ENCODE results near the gene MINDY2. TPM values are rescaled to one million over a fixed set of nuclear protein-coding genes. Genes with fewer than 3 reads are reported as not detected.
A peak's percentile ranks its signal among the peaks of the same experiment; 100 is the strongest.

MINDY2 gene
- total and polyA plus RNA-seq, 2 of the 8 experiments (the other 6 are each of a cell fraction or from before 2014, with no cell fraction given) = 3.1 to 25.7 TPM

DNA sequence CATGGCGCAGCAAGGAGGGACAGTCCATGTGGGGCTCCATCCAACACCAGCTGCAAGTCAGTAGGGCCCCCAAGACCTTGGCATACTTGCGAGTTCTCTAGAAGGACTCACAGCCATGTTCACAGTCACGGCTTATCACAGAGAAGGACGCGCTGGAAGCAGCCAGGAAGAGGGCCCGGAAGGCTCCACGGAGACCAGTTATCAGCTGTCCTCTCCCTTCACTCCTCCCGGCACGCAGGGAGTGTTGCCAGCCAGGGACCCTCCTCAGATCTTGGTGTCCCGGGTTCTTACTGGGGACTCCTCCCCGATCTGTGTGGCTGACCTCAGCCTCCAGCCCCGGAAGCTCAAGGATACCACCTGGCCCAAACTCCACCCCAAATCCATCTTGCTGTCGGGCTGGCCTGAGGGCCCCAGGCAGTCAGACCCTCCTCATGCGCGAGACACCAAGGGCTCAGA, 94.4 kb downstream of the MINDY2 start:
- Histone ChIP-seq H4K91ac (replicated peaks; ENCODE audit: insufficient read length, low read length) (no peak overlapping the region), H3K56ac (replicated peaks; ENCODE audit: insufficient read length, low read depth, low read length) (no peak overlapping the region), H3K4me2 (ENCODE audit: insufficient read depth in 1 of 2, low read depth in 2 of 2, low read length in 2 of 2) (peak overlapping the region; percentile 67 to 74), H3K9me3 (ENCODE audit: insufficient read depth in 2 of 2, low read depth in 1 of 2, low read length in 1 of 2) (no peaks in the 10 kb centered on the region; a peak in 1 of 4 replicates), H3K36me3 (ENCODE audit: control insufficient read depth in 2 of 4, insufficient read depth in 4 of 4, low read length in 3 of 4) (no peaks in the 10 kb centered on the region), H4K5ac (ENCODE audit: insufficient read length, low read depth, low read length) (no peak overlapping the region), H2BK20ac (ENCODE audit: low read length) (peak overlapping the region; percentile 82; the same call in 1 of the 2 replicates), H3K9ac (replicated peaks in 1 of 4; ENCODE audit: extremely low read depth in 1 of 4, low read depth in 3 of 4, low read length in 3 of 4) (peak overlapping the region in 2 of 4 experiments; percentile 16 to 45; a peak in 2 of 7 replicates), H3K4me3 (ENCODE audit: extremely low read depth in 1 of 4, insufficient read depth in 2 of 4, low read depth in 3 of 4, low read length in 4 of 4) (peak overlapping the region in 2 of 4 experiments; percentile 4 to 51; a peak in 4 of 8 replicates), H2BK5ac (ENCODE audit: low read depth, low read length) (no peak overlapping the region; the same call in 1 of the 2 replicates), H4K8ac (ENCODE audit: extremely low read depth, insufficient read depth, low read length) (peak overlapping the region; percentile 97), H3K79me1 (ENCODE audit: low read depth, low read length) (no peaks in the 10 kb centered on the region), H3K23ac (ENCODE audit: insufficient read length) (no peak overlapping the region), H3K4me1 (replicated peaks in 1 of 4; ENCODE audit: control insufficient read depth in 3 of 4, insufficient read depth in 4 of 4, low read length in 3 of 4) (peaks cover 0 to 11% (median 5%) of the 10 kb centered on the region in 4 experiments; a peak in 3 of 7 replicates), H4K20me1 (replicated peaks in 1 of 2; ENCODE audit: control insufficient read depth in 1 of 2, insufficient read depth in 2 of 2, low read length in 2 of 2) (no peaks in the 10 kb centered on the region), H3K18ac (ENCODE audit: extremely low read depth, low read length) (no peak overlapping the region; the same call in 1 of the 2 replicates), H3K14ac (ENCODE audit: insufficient read length) (peak overlapping the region; percentile 51), H3K79me2 (ENCODE audit: control insufficient read depth in 1 of 2, insufficient read depth in 2 of 2, low read length in 2 of 2) (no peaks in the 10 kb centered on the region), H2BK12ac (ENCODE audit: low read depth, low read length) (peak overlapping the region; percentile 79; the same call in 1 of the 2 replicates), H2AK5ac (ENCODE audit: low read depth, low read length) (no peak overlapping the region), H2AFZ (ENCODE audit: low read length) (peak overlapping the region; percentile 97), H3K23me2 (ENCODE audit: low read depth, low read length) (peaks cover 4% of the 10 kb centered on the region; the same call in 1 of the 2 replicates), H2BK15ac (ENCODE audit: low read length) (no peak overlapping the region; the same call in 1 of the 2 replicates), H2BK120ac (replicated peaks; ENCODE audit: low read depth, low read length) (no peak overlapping the region), H3K4ac (replicated peaks; ENCODE audit: insufficient read length, low read depth, low read length) (no peak overlapping the region), H3K27ac (ENCODE audit: low read depth, low read length) (no peak overlapping the region), H3K27me3 (replicated peaks in 1 of 4; ENCODE audit: control insufficient read depth in 3 of 4, extremely low read depth in 1 of 4, insufficient read depth in 3 of 4, low read length in 3 of 4) (peaks cover 0 to 5% (median 0%) of the 10 kb centered on the region in 4 experiments; a peak in 2 of 7 replicates)
- WGBS, 2 experiments (ENCODE audit: extremely low coverage in 1 of 2, insufficient coverage in 1 of 2, insufficient read length in 1 of 2, insufficient replicate concordance in 2 of 2, low coverage in 1 of 2, low lambda C conversion rate in 2 of 2, missing lambda C conversion rate in 1 of 2) = 79% methylated on average over 13 of the region's 15 CpGs; no CpG with 5 or more reads in 1 of the 2 experiments
- ChIA-PET POLR2A (ENCODE audit: partially characterized antibody) (interaction anchor here (1.2 to 2.9 kb wide), 4 partner anchors 10 to 116 kb away, joined by 3 to 46 read pairs (median 5); partner anchors contain the start of genes ADAM10 and MINDY2), CTCF (ENCODE audit: partially characterized antibody) (interaction anchor here (0.9 to 3.4 kb wide), 16 partner anchors 9 to 638 kb away, joined by 3 to 18 read pairs (median 4); no protein-coding TSS in a partner anchor)
- DNase-seq (ENCODE audit: low read depth in 1 of 2, low spot score in 2 of 2) (peak in 1 of 2 experiments; percentile 13), FAIRE-seq (no peak)
- TF ChIP-seq TAF1 (IDR thresholded peaks at IDR 0.05; ENCODE audit: low read depth, low read length) (0 out of 2 replicates have a peak, but pooled peaks have one; percentile 8), YY1 (IDR thresholded peaks at IDR 0.05; ENCODE audit: low read depth, low read length) (no peak)

Data from H1 (cell line).